RWPE2 (cell line): Measurements from ENCODE around the gene APBA1.

ENCODE experiments used
- ATAC-seq: fragments of 200-7000 bp; cut with Tn5 transposase; 3 replicates; pipeline ENCODE4 v1.9.1; 2021; ENCODE audit warnings: low read depth
- DNase-seq: peaks from one replicate; pipeline ENCODE4 v3.0.0-alpha.2; 2020; ENCODE audit warnings: low spot score
- H3K27ac ChIP-seq: fragments of 450-650 bp; 2 replicates; pipeline ENCODE4 v1.5.1; 2017; ENCODE audit warnings: mild to moderate bottlenecking; ENCODE audit not compliant: poor library complexity, severe bottlenecking
- H3K27me3 ChIP-seq: fragments of 250-450 bp; sonication (Bioruptor Pico); 2 replicates; pipeline ENCODE4 v1.5.1; 2021; ENCODE audit warnings: mild to moderate bottlenecking, moderate library complexity; ENCODE audit not compliant: insufficient read depth, poor library complexity, severe bottlenecking
- H3K36me3 ChIP-seq: fragments of 250-450 bp; sonication (Bioruptor Pico); 2 replicates; pipeline ENCODE4 v1.5.1; 2020; ENCODE audit warnings: low read depth, mild to moderate bottlenecking, moderate library complexity
- H3K4me1 ChIP-seq: fragments of 250-450 bp; sonication (Bioruptor Pico); 2 replicates; pipeline ENCODE4 v1.5.1; 2021; ENCODE audit warnings: mild to moderate bottlenecking, moderate library complexity; ENCODE audit not compliant: insufficient read depth, poor library complexity, severe bottlenecking
- H3K4me3 ChIP-seq: fragments of 250-450 bp; sonication (Bioruptor Pico); 2 replicates; pipeline ENCODE4 v1.5.1; 2021; ENCODE audit warnings: mild to moderate bottlenecking, moderate library complexity; ENCODE audit not compliant: severe bottlenecking
- H3K9me3 ChIP-seq: fragments of 250-450 bp; sonication (Bioruptor Pico); 2 replicates; pipeline ENCODE4 v1.5.1; 2021; ENCODE audit warnings: mild to moderate bottlenecking, moderate library complexity; ENCODE audit not compliant: severe bottlenecking
- CTCF ChIP-seq: fragments of 450-650 bp; IDR thresholded peaks from one replicate; pipeline ENCODE4 v1.5.1; 2017; ENCODE audit warnings: mild to moderate bottlenecking, moderate library complexity; ENCODE audit not compliant: poor library complexity, severe bottlenecking

APBA1 gene

GRCh38 chr9:69715096-69715495 is 42.9 kb upstream of the APBA1 start:
- Histone ChIP-seq H3K36me3 (peaks cover 53% of the 10 kb centered on the region), H3K4me3 (no peak overlapping the region), H3K27me3 (no peaks in the 10 kb centered on the region), H3K27ac (no peak overlapping the region), H3K4me1 (no peaks in the 10 kb centered on the region), H3K9me3 (no peaks in the 10 kb centered on the region)
- ATAC-seq (no peak), DNase-seq (no peak)
- no peak for TF ChIP-seq CTCF

- Histone ChIP-seq H3K36me3 (no peaks in the 10 kb centered on the region), H3K27ac (no peak overlapping the region), H3K27me3 (no peaks in the 10 kb centered on the region), H3K9me3 (peaks cover 13% of the 10 kb centered on the region), H3K4me3 (no peak overlapping the region), H3K4me1 (no peaks in the 10 kb centered on the region)
- no peak for TF ChIP-seq CTCF
- DNase-seq (no peak), ATAC-seq (no peak)
Observed at GRCh38 chr9:69697475-69697874, 25.3 kb upstream of the APBA1 start.

- ATAC-seq (no peak), DNase-seq (no peak)
- Histone ChIP-seq H3K9me3 (peaks cover 13% of the 10 kb centered on the region), H3K27ac (no peak overlapping the region), H3K4me1 (no peaks in the 10 kb centered on the region), H3K36me3 (no peaks in the 10 kb centered on the region), H3K4me3 (no peak overlapping the region), H3K27me3 (no peaks in the 10 kb centered on the region)
- no peak for TF ChIP-seq CTCF
Observed at GRCh38 chr9:69696802-69697201, 24.6 kb upstream of the APBA1 start.

GRCh38 chr9:69689991-69690538 is 17.9 kb upstream of the APBA1 start:
- no peak for TF ChIP-seq CTCF
- Histone ChIP-seq H3K9me3 (no peaks in the 10 kb centered on the region), H3K4me1 (no peaks in the 10 kb centered on the region), H3K36me3 (no peaks in the 10 kb centered on the region), H3K4me3 (no peak overlapping the region), H3K27ac (no peak overlapping the region), H3K27me3 (no peaks in the 10 kb centered on the region)
- no peak for ATAC-seq
- no peak for DNase-seq

GRCh38 chr9:69683927-69684326 is 11.8 kb upstream of the APBA1 start:
- Histone ChIP-seq H3K4me3 (no peak overlapping the region), H3K36me3 (no peaks in the 10 kb centered on the region), H3K9me3 (no peaks in the 10 kb centered on the region), H3K27me3 (no peaks in the 10 kb centered on the region), H3K27ac (no peak overlapping the region), H3K4me1 (no peaks in the 10 kb centered on the region)
- DNase-seq (no peak), ATAC-seq (no peak)
- no peak for TF ChIP-seq CTCF
